ENCODE measurements around the gene LRRC71.

- TF ChIP-seq POLR2A (IDR thresholded peaks at IDR 0.05; ENCODE audit: low read depth, low read length) (no peak), CTCF (conservative IDR thresholded peaks at IDR 0.05; ENCODE audit: low read depth, low read length) (no peak), MXI1 (IDR thresholded peaks at IDR 0.05; ENCODE audit: borderline replicate concordance, low read depth, low read length) (no peak), SMC3 (IDR thresholded peaks at IDR 0.05; ENCODE audit: low read depth, low read length) (no peak), MAFK (IDR thresholded peaks at IDR 0.05; ENCODE audit: low read depth, low read length) (no peak), RAD21 (IDR thresholded peaks at IDR 0.05; ENCODE audit: low read length) (no peak), BHLHE40 (IDR thresholded peaks at IDR 0.05; ENCODE audit: low read depth, low read length) (no peak), FOS (IDR thresholded peaks at IDR 0.05; ENCODE audit: low read depth, low read length) (no peak), RCOR1 (IDR thresholded peaks at IDR 0.05; ENCODE audit: insufficient replicate concordance, low read length) (no peak), CHD1 (IDR thresholded peaks at IDR 0.05; ENCODE audit: low read depth, low read length) (no peak)
- TF ChIP-seq, protein P1, sequence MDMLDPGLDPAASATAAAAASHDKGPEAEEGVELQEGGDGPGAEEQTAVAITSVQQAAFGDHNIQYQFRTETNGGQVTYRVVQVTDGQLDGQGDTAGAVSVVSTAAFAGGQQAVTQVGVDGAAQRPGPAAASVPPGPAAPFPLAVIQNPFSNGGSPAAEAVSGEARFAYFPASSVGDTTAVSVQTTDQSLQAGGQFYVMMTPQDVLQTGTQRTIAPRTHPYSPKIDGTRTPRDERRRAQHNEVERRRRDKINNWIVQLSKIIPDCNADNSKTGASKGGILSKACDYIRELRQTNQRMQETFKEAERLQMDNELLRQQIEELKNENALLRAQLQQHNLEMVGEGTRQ (IDR thresholded peaks at IDR 0.05; ENCODE audit: low read depth, low read length), result no peak
These were observed 20.3 kb upstream of the LRRC71 start for GRCh38 chr1:156899956-156900718.

Measured in IMR-90 (cell line).